Natural killer cell (primary cell): ENCODE measurements around the gene CFAP61. TPM values are rescaled to one million over a fixed set of nuclear protein-coding genes. Genes with fewer than 3 reads are reported as not detected.
A peak's percentile ranks its signal among the peaks of the same experiment; 100 is the strongest.

Source experiments
- ATAC-seq, 3 donors: fragments of 150-1000 bp in 2 of 3; fragments of 200-7000 bp in 1 of 3; cut with Tn5 transposase; 1 replicate in 1 of 3; 2 replicates in 2 of 3; pipeline ENCODE4 v1.10.0; 2021; ENCODE audit warnings: mild to moderate bottlenecking in 2 of 3, moderate library complexity in 2 of 3
- DNase-seq, 2 donors: peaks; one replicate each; pipeline versions ENCODE4 v3.0.0 to v3.0.0-alpha.2; 2013 to 2021; ENCODE audit warnings: mixed read lengths in 1 of 2
- H3K27ac ChIP-seq: one replicate; pipeline ENCODE4 v1.5.1; 2013; ENCODE audit warnings: mild to moderate bottlenecking, low read length
- H3K27me3 ChIP-seq: one replicate; pipeline ENCODE4 v1.6.1; 2013; ENCODE audit warnings: low read length; ENCODE audit not compliant: control insufficient read depth, insufficient read depth
- H3K36me3 ChIP-seq: one replicate; pipeline ENCODE4 v1.6.1; 2013; ENCODE audit warnings: low read length; ENCODE audit not compliant: control insufficient read depth, insufficient read depth
- H3K4me1 ChIP-seq: one replicate; pipeline ENCODE4 v1.6.1; 2013; ENCODE audit warnings: low read length; ENCODE audit not compliant: control insufficient read depth, insufficient read depth
- H3K4me3 ChIP-seq: one replicate; pipeline ENCODE4 v1.5.1; 2013; ENCODE audit warnings: low read length
- H3K9me3 ChIP-seq: one replicate; pipeline ENCODE4 v1.6.1; 2013; ENCODE audit warnings: low read length; ENCODE audit not compliant: control insufficient read depth, insufficient read depth
- H3K27ac Mint-ChIP-seq, 2 donors: one replicate each; pipeline ENCODE4 v1.8.0; 2022; ENCODE audit warnings: mild to moderate bottlenecking in 2 of 2, mixed read lengths in 2 of 2, moderate library complexity in 1 of 2
- H3K27me3 Mint-ChIP-seq, 2 donors: one replicate each; pipeline ENCODE4 v1.8.0; 2022; ENCODE audit warnings: low read depth in 2 of 2, mixed read lengths in 2 of 2
- H3K36me3 Mint-ChIP-seq: one replicate; pipeline ENCODE4 v1.8.0; 2022; ENCODE audit warnings: mixed read lengths
- H3K4me1 Mint-ChIP-seq, 2 donors: one replicate each; pipeline ENCODE4 v1.8.0; 2022; ENCODE audit warnings: mixed read lengths in 2 of 2
- H3K4me3 Mint-ChIP-seq: one replicate; pipeline ENCODE4 v1.8.0; 2022; ENCODE audit warnings: mild to moderate bottlenecking, moderate library complexity, mixed read lengths
- H3K9me3 Mint-ChIP-seq, 2 donors: one replicate each; pipeline ENCODE4 v1.8.0; 2022; ENCODE audit warnings: mixed read lengths in 2 of 2
- WGBS: methylation state at CpG from one replicate; pipeline ENCODE4 v1.1.7; 2013; ENCODE audit warnings: missing lambda C conversion rate; ENCODE audit not compliant: insufficient coverage; 5-methylcytosine and 5-hydroxymethylcytosine counted together
- intact Hi-C: fragments of 100-400 bp; cut with micrococcal nuclease; formaldehyde crosslinking; loops from one replicate; pipeline ENCODE4 v1.14.2; 2022
- total RNA-seq, 4 donors: library from RNA; stranded (reverse); fragments of 120-200 nt in 1 of 4; gene quantifications; one replicate each; pipeline versions ENCODE4 v1.2.3 to v1.2.4, GENCODE V29; 2013 to 2022
- TF ChIP-seq, protein P1 (sequence below): fragments of 200-600 bp; IDR thresholded peaks from one replicate; pipeline ENCODE4 v1.8.0; 2022; ENCODE audit warnings: antibody characterized with exemption

CFAP61 gene
- total RNA-seq, 3 donors from 2014 or later (not counting 1 experiment from before 2014, with no cell fraction given), result 1.0 to 2.1 (median 1.3) TPM

DNA sequence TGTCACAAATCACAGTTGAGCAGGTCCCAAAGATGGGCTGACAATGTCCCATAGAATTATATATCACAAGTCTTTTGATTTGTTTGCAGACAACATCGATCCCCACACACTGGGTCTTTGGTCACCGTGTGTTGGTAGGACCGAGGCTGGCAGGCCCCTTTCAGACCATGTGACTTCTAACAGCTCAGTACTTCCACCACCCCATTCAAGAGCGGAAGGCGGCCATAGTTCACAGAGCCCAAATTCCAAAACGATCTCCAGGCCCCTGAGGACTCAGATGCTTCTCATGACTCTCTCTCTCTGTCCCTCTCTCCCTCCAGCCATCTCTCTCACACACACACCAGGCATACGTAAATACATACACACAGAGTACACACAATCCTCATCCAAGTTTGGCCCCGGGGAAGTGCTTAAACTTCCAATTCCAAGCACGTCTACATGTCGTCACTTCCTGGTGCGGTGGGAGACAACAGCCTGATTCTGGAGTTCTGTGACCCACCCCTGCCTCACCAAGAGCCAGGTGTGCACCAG is 159.7 kb downstream of the CFAP61 start:
- no peak for ATAC-seq
- no peaks in the 10 kb centered on the region for H3K36me3 ChIP-seq
- intact Hi-C loops, result loop anchor here (10.0 kb wide), 3 partner anchors 153 to 503 kb away; partner anchors contain the start of genes INSM1 and RALGAPA2
- Mint-ChIP-seq H3K4me3 (no peak overlapping the region), H3K36me3 (no peaks in the 10 kb centered on the region), H3K4me1 (peaks cover 60 to 61% of the 10 kb centered on the region in 2 donors), H3K27me3 (no peaks in the 10 kb centered on the region), H3K9me3 (no peaks in the 10 kb centered on the region), H3K27ac (peak overlapping the region in 1 of 2 donors; percentile 76)
- no peak overlapping the region for H3K27ac ChIP-seq
- DNase-seq, result no peak
- H3K27me3 ChIP-seq, result no peaks in the 10 kb centered on the region
- H3K9me3 ChIP-seq, result no peaks in the 10 kb centered on the region
- TF ChIP-seq, protein P1, sequence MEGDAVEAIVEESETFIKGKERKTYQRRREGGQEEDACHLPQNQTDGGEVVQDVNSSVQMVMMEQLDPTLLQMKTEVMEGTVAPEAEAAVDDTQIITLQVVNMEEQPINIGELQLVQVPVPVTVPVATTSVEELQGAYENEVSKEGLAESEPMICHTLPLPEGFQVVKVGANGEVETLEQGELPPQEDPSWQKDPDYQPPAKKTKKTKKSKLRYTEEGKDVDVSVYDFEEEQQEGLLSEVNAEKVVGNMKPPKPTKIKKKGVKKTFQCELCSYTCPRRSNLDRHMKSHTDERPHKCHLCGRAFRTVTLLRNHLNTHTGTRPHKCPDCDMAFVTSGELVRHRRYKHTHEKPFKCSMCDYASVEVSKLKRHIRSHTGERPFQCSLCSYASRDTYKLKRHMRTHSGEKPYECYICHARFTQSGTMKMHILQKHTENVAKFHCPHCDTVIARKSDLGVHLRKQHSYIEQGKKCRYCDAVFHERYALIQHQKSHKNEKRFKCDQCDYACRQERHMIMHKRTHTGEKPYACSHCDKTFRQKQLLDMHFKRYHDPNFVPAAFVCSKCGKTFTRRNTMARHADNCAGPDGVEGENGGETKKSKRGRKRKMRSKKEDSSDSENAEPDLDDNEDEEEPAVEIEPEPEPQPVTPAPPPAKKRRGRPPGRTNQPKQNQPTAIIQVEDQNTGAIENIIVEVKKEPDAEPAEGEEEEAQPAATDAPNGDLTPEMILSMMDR, result no peak
- WGBS, result 90% methylated on average over 11 of the region's 11 CpGs
- no peak overlapping the region for H3K4me3 ChIP-seq
- H3K4me1 ChIP-seq, result peaks cover 17% of the 10 kb centered on the region

DNA sequence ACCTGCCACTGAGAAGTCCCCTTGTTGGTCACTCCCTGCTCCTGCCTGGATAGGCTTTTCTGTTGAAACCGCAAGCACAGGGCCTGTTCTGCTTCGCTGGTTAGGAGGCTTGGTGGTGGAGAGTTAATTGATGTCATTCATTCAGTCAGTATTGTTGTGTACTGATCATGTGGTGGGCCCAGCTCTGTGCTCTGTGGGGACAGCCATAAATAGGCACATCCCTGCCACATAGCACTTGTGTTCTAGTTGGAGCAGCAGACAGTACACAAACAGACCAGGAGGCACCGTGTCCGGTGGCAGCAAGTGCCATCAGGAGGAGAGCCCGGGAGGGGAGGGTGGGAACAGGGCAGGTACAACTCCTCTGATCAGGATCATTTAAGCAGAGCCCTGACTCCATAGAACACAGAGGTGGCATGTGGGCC is 160.4 kb downstream of the CFAP61 start:
- H3K4me3 ChIP-seq, result no peak overlapping the region
- TF ChIP-seq, protein P1, result no peak
- intact Hi-C loops, result loop anchor here (10.0 kb wide), 3 partner anchors 152 to 502 kb away; partner anchors contain the start of genes INSM1 and RALGAPA2
- peaks cover 13% of the 10 kb centered on the region for H3K4me1 ChIP-seq
- peaks cover 59 to 61% of the 10 kb centered on the region in 2 donors for H3K4me1 Mint-ChIP-seq
- no peaks in the 10 kb centered on the region for H3K27me3 ChIP-seq
- no peaks in the 10 kb centered on the region for H3K36me3 ChIP-seq
- WGBS, result 95% methylated on average over 5 of the region's 5 CpGs
- no peaks in the 10 kb centered on the region for H3K9me3 ChIP-seq
- no peak for DNase-seq
- H3K27ac Mint-ChIP-seq, result peak overlapping the region in 1 of 2 donors; percentile 76
- H3K27ac ChIP-seq, result no peak overlapping the region
- H3K4me3 Mint-ChIP-seq, result no peak overlapping the region
- H3K27me3 Mint-ChIP-seq, result no peaks in the 10 kb centered on the region
- H3K36me3 Mint-ChIP-seq, result no peaks in the 10 kb centered on the region
- no peak for ATAC-seq
- no peaks in the 10 kb centered on the region for H3K9me3 Mint-ChIP-seq

DNA sequence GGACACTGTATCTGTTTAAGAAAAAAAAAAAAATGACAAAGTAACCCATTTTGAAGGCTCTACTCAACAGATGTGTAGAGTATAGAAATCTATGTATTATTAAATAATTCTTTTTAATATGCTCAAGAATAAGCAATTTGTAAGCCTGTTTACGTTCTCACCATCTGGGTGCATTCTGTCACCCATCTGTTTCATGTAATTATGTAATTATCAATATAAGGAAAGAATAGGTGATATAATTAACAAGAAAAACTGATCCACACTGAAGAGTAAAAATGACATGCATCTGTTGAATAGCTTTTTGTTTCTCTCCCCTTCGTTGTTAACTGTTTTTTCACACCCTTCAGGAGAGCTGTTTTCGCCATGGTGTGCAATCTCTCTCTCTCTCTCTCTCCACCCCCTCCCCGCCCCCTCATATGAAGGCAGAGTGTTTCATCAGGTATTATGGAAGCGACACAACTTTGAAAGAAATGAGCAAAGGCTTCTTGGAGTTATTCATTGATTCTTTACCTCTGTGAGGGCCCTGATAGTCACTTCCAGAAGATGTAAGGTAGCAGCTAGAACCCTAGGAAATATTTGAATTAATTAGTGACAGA is 161.3 kb downstream of the CFAP61 start:
- TF ChIP-seq, protein P1, result no peak
- Histone ChIP-seq H3K36me3 (no peaks in the 10 kb centered on the region), H3K27me3 (no peaks in the 10 kb centered on the region), H3K9me3 (no peaks in the 10 kb centered on the region), H3K4me1 (peaks cover 4% of the 10 kb centered on the region), H3K27ac (no peak overlapping the region), H3K4me3 (no peak overlapping the region)
- Mint-ChIP-seq H3K9me3 (peaks cover 0 to 7% of the 10 kb centered on the region in 2 donors), H3K27me3 (no peaks in the 10 kb centered on the region), H3K36me3 (peaks cover 8% of the 10 kb centered on the region), H3K27ac (peak overlapping the region; percentile 23 to 96), H3K4me1 (peaks cover 59 to 61% of the 10 kb centered on the region in 2 donors), H3K4me3 (no peak overlapping the region)
- WGBS, result 78% methylated on average over 4 of the region's 5 CpGs
- ATAC-seq (no peak), DNase-seq (no peak)
- intact Hi-C loops, result loop anchor here (10.0 kb wide), 3 partner anchors 151 to 501 kb away; partner anchors contain the start of genes INSM1 and RALGAPA2
